HEK293 (cell line): ENCODE measurements around the gene CASTOR2.

Source experiments
- KLF16 ChIP-seq: fragments of 450-650 bp; formaldehyde crosslinking; IDR thresholded peaks from 2 replicates; pipeline ENCODE4 v1.5.1; 2017; ENCODE audit warnings: missing biosample characterization, missing genetic modification characterization
- TF ChIP-seq, protein P1 (sequence below): IDR thresholded peaks from 2 replicates; pipeline ENCODE4 v1.6.1; 2011; ENCODE audit warnings: mild to moderate bottlenecking, low read depth, low read length, borderline replicate concordance
- TF ChIP-seq, protein P2 (sequence below): fragments of 450-650 bp; formaldehyde crosslinking; IDR thresholded peaks from 2 replicates; pipeline ENCODE4 v1.5.1; 2016; ENCODE audit warnings: missing biosample characterization, missing genetic modification characterization

GRCh38 chr7:75066521-75066920 lies 102.0 kb downstream of the CASTOR2 start:
- TF ChIP-seq, protein P1, sequence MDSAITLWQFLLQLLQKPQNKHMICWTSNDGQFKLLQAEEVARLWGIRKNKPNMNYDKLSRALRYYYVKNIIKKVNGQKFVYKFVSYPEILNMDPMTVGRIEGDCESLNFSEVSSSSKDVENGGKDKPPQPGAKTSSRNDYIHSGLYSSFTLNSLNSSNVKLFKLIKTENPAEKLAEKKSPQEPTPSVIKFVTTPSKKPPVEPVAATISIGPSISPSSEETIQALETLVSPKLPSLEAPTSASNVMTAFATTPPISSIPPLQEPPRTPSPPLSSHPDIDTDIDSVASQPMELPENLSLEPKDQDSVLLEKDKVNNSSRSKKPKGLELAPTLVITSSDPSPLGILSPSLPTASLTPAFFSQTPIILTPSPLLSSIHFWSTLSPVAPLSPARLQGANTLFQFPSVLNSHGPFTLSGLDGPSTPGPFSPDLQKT: no peak
- TF ChIP-seq, protein P2, sequence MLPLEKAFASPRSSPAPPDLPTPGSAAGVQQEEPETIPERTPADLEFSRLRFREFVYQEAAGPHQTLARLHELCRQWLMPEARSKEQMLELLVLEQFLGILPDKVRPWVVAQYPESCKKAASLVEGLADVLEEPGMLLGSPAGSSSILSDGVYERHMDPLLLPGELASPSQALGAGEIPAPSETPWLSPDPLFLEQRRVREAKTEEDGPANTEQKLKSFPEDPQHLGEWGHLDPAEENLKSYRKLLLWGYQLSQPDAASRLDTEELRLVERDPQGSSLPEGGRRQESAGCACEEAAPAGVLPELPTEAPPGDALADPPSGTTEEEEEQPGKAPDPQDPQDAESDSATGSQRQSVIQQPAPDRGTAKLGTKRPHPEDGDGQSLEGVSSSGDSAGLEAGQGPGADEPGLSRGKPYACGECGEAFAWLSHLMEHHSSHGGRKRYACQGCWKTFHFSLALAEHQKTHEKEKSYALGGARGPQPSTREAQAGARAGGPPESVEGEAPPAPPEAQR (tag by site-specific recombination): no peak
- no peak for TF ChIP-seq KLF16
